Lung (tissue), 12 donors: ENCODE data around the gene XXYLT1. TPM values are rescaled to one million over a fixed set of nuclear protein-coding genes. Genes with fewer than 3 reads are reported as not detected.
A peak's percentile ranks its signal among the peaks of the same experiment; 100 is the strongest.

Experiments
- ATAC-seq: fragments of 200-7000 bp; cut with Tn5 transposase; one replicate; pipeline ENCODE4 v1.9.1; 2020; ENCODE audit warnings: moderate number of reproducible peaks; ENCODE audit not compliant: insufficient read depth, low FRiP score
- DNase-seq, 3 donors: peaks; one replicate each; pipeline ENCODE4 v3.0.0-alpha.2; 2013 to 2017
- H3K27ac ChIP-seq, 2 donors: one replicate each; pipeline ENCODE4 v1.5.1; 2013; ENCODE audit warnings: mild to moderate bottlenecking in 2 of 2, moderate library complexity in 2 of 2, control low read depth in 1 of 2, inconsistent platforms in 1 of 2, low read depth in 1 of 2, low read length in 1 of 2
- H3K27me3 ChIP-seq, 3 donors: one replicate each; pipeline ENCODE4 v1.5.1; 2013; ENCODE audit warnings: low read length in 2 of 3; ENCODE audit not compliant: control insufficient read depth in 3 of 3, insufficient read depth in 3 of 3
- H3K36me3 ChIP-seq, 4 donors: one replicate each; pipeline ENCODE4 v1.5.1; 2013; ENCODE audit warnings: low read length in 4 of 4, mild to moderate bottlenecking in 1 of 4, moderate library complexity in 1 of 4; ENCODE audit not compliant: control insufficient read depth in 4 of 4, insufficient read depth in 4 of 4
- H3K4me1 ChIP-seq, 5 donors: one replicate each; pipeline ENCODE4 v1.5.1; 2013; ENCODE audit warnings: low read length in 5 of 5, mild to moderate bottlenecking in 2 of 5, moderate library complexity in 1 of 5; ENCODE audit not compliant: control insufficient read depth in 5 of 5, insufficient read depth in 5 of 5
- H3K4me3 ChIP-seq: one replicate; pipeline ENCODE4 v1.5.1; 2013; ENCODE audit warnings: mild to moderate bottlenecking, control low read depth, moderate library complexity
- H3K9ac ChIP-seq, 2 donors: one replicate each; pipeline ENCODE4 v1.5.1; 2013; ENCODE audit warnings: low read length in 2 of 2, control low read depth in 1 of 2; ENCODE audit not compliant: insufficient read depth in 1 of 2
- H3K9me3 ChIP-seq, 4 donors: one replicate each; pipeline ENCODE4 v1.5.1; 2013; ENCODE audit warnings: low read length in 3 of 4, mild to moderate bottlenecking in 1 of 4, moderate library complexity in 1 of 4; ENCODE audit not compliant: control insufficient read depth in 4 of 4, insufficient read depth in 3 of 4
- CTCF ChIP-seq: IDR thresholded peaks from 2 replicates; pipeline ENCODE4 v1.5.1; 2012; ENCODE audit warnings: mild to moderate bottlenecking; ENCODE audit errors: control extremely low read depth, extremely low read depth
- WGBS, 2 donors: extraction: QIAGEN DNeasy Blood & Tissue Kit; methylation state at CpG; one replicate each; pipeline ENCODE4 v1.1.7; 2013; 5-methylcytosine and 5-hydroxymethylcytosine counted together
- polyA plus RNA-seq, 2 donors: library from polyadenylated mRNA; stranded (reverse); fragments of 200-250 nt; gene quantifications; one replicate each; pipeline ENCODE4 v1.2.1, GENCODE V29; 2013
- total RNA-seq, 2 donors: library from RNA; depleted of rRNA in 1 of 2; stranded (reverse); fragments of >200 nt in 1 of 2; gene quantifications; one replicate each; pipeline ENCODE4 v1.2.1, GENCODE V29; 2014 to 2021
- donor health status: control.
- donor health status: control.
- donor health status: Bipolar disorder and iron deficiency.
- donor health status: healthy.
- donor health status: DM: yes; HTN: yes; CAD: no.

The XXYLT1 gene
- total and polyA plus RNA-seq, 4 donors = 4.7 to 15.4 (median 11.4) TPM

GRCh38 chr3:195261925-195262324, 9.0 kb downstream of the XXYLT1 start:
- H3K9ac ChIP-seq = no peak overlapping the region
- ATAC-seq = no peak
- DNase-seq = no peak
- H3K36me3 ChIP-seq = peaks cover 0 to 4% (median 0%) of the 10 kb centered on the region in 4 donors
- no peak overlapping the region for H3K27ac ChIP-seq
- H3K9me3 ChIP-seq = no peaks in the 10 kb centered on the region
- H3K4me1 ChIP-seq = peaks cover 0 to 32% (median 12%) of the 10 kb centered on the region in 5 donors
- H3K27me3 ChIP-seq = no peaks in the 10 kb centered on the region
- 97% methylated on average over 2 of the region's 2 CpGs for WGBS, 2 donors
- H3K4me3 ChIP-seq = no peak overlapping the region
- TF ChIP-seq CTCF = no peak

- peaks cover 0 to 2% (median 0%) of the 10 kb centered on the region in 4 donors for H3K36me3 ChIP-seq
- H3K9ac ChIP-seq = peak overlapping the region in 1 of 2 donors; percentile 16
- H3K27me3 ChIP-seq = no peaks in the 10 kb centered on the region
- WGBS, 2 donors = 0 to 4% methylated on average over 36 to 41 of the region's 41 CpGs
- TF ChIP-seq CTCF = no peak
- DNase-seq = peak in 2 of 3 donors; percentile 31 to 51
- no peaks in the 10 kb centered on the region for H3K9me3 ChIP-seq
- peak overlapping the region; percentile 48 for H3K4me3 ChIP-seq
- peak overlapping the region in 1 of 2 donors; percentile 88 for H3K27ac ChIP-seq
- ATAC-seq = no peak
- peaks cover 0 to 39% (median 12%) of the 10 kb centered on the region in 5 donors for H3K4me1 ChIP-seq
These were observed 10.6 kb downstream of the XXYLT1 start for GRCh38 chr3:195260280-195260905.

DNA sequence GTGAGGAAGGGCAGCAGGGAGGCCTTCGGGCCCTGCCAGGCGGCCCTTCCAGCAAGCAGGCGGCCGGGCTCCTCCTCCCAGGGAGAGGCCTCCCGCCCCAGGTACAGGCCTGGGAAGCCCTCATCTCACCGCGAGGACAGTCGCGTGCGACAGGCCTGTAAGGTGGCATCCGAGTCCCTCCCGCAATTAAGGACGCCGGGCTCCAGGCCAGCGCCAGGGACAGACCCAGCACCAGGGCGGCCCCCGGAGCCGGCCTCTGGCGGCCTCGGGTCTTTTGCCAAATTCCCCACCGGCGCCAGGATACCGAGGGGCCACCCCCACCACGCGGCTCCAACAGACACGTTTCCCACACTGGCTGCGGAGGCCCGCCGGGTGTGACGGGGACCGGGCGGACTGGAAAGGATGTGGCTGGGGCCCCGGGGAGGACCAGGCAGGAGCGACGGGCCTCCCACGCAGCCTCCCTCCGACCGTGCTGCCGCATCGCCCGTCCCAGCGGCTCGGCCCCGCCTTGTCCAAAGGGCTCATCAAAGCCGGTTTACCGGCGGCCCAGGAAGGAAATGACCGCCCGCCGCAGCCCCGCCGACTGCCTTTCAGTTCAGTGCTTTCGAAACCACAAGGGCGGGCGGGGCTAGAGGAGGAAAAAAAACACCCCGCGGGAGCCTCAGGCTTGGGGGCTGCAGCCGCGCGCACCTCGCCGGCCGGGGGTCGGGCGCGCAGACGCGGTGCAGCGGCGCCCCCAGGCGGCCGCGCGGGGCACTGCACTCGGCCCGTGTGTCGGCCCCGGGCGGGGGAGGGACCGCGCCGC, 11.3 kb downstream of the XXYLT1 start:
- H3K9ac ChIP-seq = peak overlapping the region; percentile 42 to 66
- peak; percentile 95 to 96 (median 96) for DNase-seq
- TF ChIP-seq CTCF = peak; percentile 48
- no peaks in the 10 kb centered on the region for H3K27me3 ChIP-seq
- ATAC-seq = peak; percentile 93
- H3K36me3 ChIP-seq = peaks cover 0 to 3% (median under 1%) of the 10 kb centered on the region in 4 donors
- peaks cover 0 to 40% (median 12%) of the 10 kb centered on the region in 5 donors for H3K4me1 ChIP-seq
- no peaks in the 10 kb centered on the region for H3K9me3 ChIP-seq
- H3K4me3 ChIP-seq = peak overlapping the region; percentile 24
- H3K27ac ChIP-seq = peak overlapping the region; percentile 79 to 96
- 2% methylated on average over 51 to 82 of the region's 82 CpGs for WGBS, 2 donors
